Activated T-cell treated with anti-CD3 and anti-CD28 coated beads, Interleukin-2, amount 50 U/mL, for 72 hours (primary cell): ENCODE measurements around the gene ZDHHC24. TPM values are rescaled to one million over a fixed set of nuclear protein-coding genes. Genes with fewer than 3 reads are reported as not detected.
A peak's percentile ranks its signal among the peaks of the same experiment; 100 is the strongest.

Experiments used
- ATAC-seq, 2 donors: fragments of 150-1000 bp; cut with Tn5 transposase; replicated peaks in 1 of 2; 2 replicates each; pipeline ENCODE4 v1.10.0; 2021; ENCODE audit warnings: moderate library complexity in 2 of 2, mild to moderate bottlenecking in 1 of 2
- DNase-seq, 2 donors: peaks; one replicate each; pipeline ENCODE4 v3.0.0; 2021 to 2022; ENCODE audit warnings: mixed read lengths in 1 of 2
- H3K27ac Mint-ChIP-seq: one replicate; pipeline ENCODE4 v1.8.0; 2022; ENCODE audit warnings: mild to moderate bottlenecking, moderate library complexity, mixed read lengths
- H3K27me3 Mint-ChIP-seq: one replicate; pipeline ENCODE4 v1.8.0; 2022; ENCODE audit warnings: low read depth, mixed read lengths
- H3K36me3 Mint-ChIP-seq, 2 donors: one replicate each; pipeline ENCODE4 v1.8.0; 2022; ENCODE audit warnings: mixed read lengths in 2 of 2, mild to moderate bottlenecking in 1 of 2; ENCODE audit not compliant: insufficient read depth in 2 of 2
- H3K4me1 Mint-ChIP-seq: one replicate; pipeline ENCODE4 v1.8.0; 2022; ENCODE audit warnings: low read depth, mixed read lengths
- H3K4me3 Mint-ChIP-seq, 2 donors: one replicate each; pipeline ENCODE4 v1.8.0; 2022; ENCODE audit warnings: mild to moderate bottlenecking in 2 of 2, mixed read lengths in 2 of 2, moderate library complexity in 2 of 2
- H3K9me3 Mint-ChIP-seq, 2 donors: one replicate each; pipeline ENCODE4 v1.8.0; 2022; ENCODE audit warnings: mixed read lengths in 2 of 2
- total RNA-seq, 2 donors: library from RNA; stranded (reverse); gene quantifications; one replicate each; pipeline ENCODE4 v1.2.3, GENCODE V29; 2022

The ZDHHC24 gene
- total RNA-seq, 2 donors from 2014 or later = 19.8 to 22.0 TPM

DNA sequence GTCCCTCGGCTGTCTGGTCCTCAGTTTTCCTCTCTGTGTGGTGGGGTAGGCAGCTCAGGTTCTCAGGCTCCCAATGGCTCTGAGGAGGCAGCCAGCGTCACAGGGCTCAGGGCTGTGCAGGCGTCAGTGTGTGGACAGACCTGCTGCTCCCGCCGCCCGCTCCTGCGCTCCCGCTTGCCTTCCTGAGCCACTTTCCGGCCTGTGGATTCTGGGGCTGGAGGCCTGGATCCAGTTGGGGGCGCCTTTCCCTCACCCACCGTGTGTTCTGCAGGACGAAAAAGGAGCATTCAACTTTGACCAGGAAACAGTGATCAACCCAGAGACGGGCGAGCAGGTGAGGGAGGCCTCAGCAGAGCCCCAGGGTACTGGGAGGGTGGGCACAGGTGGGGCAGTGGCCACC is 50.9 kb downstream of the ZDHHC24 start:
- no peaks in the 10 kb centered on the region for H3K27me3 Mint-ChIP-seq
- H3K36me3 Mint-ChIP-seq = peaks cover 0 to 13% of the 10 kb centered on the region in 2 donors
- no peaks in the 10 kb centered on the region for H3K4me1 Mint-ChIP-seq
- H3K9me3 Mint-ChIP-seq = no peaks in the 10 kb centered on the region
- DNase-seq = no peak
- H3K4me3 Mint-ChIP-seq = no peak overlapping the region
- no peak overlapping the region for H3K27ac Mint-ChIP-seq
- no peak for ATAC-seq

DNA sequence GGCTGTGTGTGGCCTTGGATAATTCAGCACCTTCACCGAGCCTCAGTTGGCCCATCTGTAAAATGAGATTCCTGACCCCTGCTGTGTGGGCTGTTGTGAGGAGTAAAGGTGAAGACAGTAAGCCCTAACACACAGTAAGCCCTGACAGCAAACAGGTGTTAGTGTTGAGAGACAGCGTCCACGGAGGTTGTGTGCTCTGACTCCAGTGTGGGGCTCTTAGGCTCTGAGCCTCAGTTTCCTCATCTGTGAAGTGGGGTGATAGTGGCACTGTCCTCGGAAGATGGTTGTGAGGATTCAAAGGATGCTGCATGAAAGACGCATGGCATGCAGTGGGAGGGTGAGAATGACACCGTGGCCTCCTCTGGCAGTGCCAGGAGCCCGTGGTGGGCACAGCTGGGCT is 51.4 kb downstream of the ZDHHC24 start:
- H3K27ac Mint-ChIP-seq = no peak overlapping the region
- no peaks in the 10 kb centered on the region for H3K4me1 Mint-ChIP-seq
- H3K4me3 Mint-ChIP-seq = no peak overlapping the region
- H3K9me3 Mint-ChIP-seq = no peaks in the 10 kb centered on the region
- peaks cover 0 to 13% of the 10 kb centered on the region in 2 donors for H3K36me3 Mint-ChIP-seq
- ATAC-seq (no peak), DNase-seq (no peak)
- no peaks in the 10 kb centered on the region for H3K27me3 Mint-ChIP-seq

DNA sequence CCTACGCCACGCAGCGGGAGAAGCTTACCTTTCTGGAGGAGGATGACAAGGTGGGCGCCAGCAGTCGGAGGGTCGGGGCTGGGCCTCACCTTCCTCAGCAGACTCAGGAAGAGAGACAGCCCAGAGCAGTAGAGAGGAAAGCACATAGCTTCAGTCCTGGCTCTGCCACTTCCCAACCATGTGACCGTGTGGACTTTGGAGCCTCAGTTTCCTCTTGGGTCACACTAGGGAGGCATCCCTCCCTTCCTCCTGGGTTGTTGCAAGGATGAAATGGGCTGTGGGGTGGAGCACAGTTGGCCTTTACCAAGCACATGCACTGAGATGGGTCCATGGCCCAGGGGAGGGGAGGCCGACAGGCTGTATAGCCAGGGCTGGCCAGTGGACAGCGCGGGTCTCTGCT is 52.7 kb downstream of the ZDHHC24 start:
- peaks cover 0 to 14% of the 10 kb centered on the region in 2 donors for H3K36me3 Mint-ChIP-seq
- DNase-seq (no peak), ATAC-seq (no peak)
- no peaks in the 10 kb centered on the region for H3K9me3 Mint-ChIP-seq
- H3K27ac Mint-ChIP-seq = no peak overlapping the region
- H3K4me1 Mint-ChIP-seq = no peaks in the 10 kb centered on the region
- no peaks in the 10 kb centered on the region for H3K27me3 Mint-ChIP-seq
- H3K4me3 Mint-ChIP-seq = no peak overlapping the region

DNA sequence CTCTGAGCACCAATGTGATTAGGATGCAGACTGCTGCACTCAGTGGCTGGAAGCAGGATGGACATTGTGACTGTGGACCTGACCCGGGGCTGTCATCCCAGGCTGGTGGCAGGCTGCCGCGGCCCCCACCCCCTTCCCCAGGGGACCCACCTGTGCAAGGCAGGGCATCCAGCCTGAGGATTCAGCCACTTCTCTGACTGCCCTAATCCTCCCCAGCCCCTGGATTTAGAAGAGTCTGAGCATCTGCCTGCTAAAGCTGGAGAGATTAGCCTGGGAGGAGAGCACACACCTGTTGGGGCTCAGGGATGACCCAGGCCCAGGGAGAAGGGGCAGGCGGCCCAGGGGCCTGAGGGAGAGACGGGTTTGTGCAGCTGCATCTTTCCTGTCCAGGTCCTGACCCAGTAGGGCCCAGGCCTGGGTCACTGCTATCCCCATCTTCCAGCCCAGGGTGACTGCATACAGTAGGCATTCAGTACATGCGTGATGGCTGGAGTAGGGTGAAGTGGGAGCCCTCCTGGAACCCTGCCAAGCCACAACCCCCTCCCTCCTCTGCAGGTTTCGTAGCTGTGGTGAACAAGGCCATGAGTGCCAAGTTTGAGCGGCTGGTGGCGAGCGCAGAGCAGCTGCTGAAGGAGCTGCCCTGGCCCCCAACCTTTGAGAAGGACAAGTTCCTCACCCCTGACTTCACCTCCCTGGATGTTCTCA is 53.5 kb downstream of the ZDHHC24 start:
- ATAC-seq = no peak
- no peak overlapping the region for H3K4me3 Mint-ChIP-seq
- no peaks in the 10 kb centered on the region for H3K4me1 Mint-ChIP-seq
- no peaks in the 10 kb centered on the region for H3K27me3 Mint-ChIP-seq
- H3K27ac Mint-ChIP-seq = no peak overlapping the region
- no peaks in the 10 kb centered on the region for H3K9me3 Mint-ChIP-seq
- H3K36me3 Mint-ChIP-seq = peaks cover 0 to 16% of the 10 kb centered on the region in 2 donors
- no peak for DNase-seq

DNA sequence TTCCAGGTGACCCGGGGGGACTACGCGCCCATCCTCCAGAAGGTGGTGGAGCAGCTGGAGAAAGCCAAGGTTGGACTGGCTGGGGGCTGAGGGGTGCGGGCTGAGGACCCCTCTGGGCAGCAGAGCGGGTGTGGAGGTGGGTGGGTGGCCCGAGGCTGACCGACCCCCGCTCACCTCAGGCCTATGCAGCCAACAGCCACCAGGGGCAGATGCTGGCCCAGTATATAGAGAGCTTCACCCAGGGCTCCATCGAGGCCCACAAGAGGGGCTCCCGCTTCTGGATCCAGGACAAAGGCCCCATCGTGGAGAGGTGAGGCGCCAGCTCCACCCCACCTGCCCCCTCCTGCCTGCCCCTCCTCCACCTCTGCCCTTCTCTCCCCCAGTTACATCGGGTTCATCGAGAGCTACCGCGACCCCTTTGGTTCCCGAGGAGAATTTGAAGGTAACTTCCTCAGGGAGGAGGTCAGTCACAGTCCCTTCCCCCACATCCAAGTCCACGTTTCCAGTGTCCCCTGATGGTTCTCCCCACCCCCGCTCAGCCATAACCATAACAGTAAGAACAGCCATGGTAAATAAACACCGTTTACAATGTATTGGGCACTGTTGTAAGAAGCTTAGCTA is 54.4 kb downstream of the ZDHHC24 start:
- Mint-ChIP-seq H3K4me1 (no peaks in the 10 kb centered on the region), H3K4me3 (no peak overlapping the region), H3K27ac (no peak overlapping the region), H3K36me3 (peaks cover 0 to 12% of the 10 kb centered on the region in 2 donors), H3K9me3 (no peaks in the 10 kb centered on the region), H3K27me3 (no peaks in the 10 kb centered on the region)
- ATAC-seq = no peak
- DNase-seq = no peak

DNA sequence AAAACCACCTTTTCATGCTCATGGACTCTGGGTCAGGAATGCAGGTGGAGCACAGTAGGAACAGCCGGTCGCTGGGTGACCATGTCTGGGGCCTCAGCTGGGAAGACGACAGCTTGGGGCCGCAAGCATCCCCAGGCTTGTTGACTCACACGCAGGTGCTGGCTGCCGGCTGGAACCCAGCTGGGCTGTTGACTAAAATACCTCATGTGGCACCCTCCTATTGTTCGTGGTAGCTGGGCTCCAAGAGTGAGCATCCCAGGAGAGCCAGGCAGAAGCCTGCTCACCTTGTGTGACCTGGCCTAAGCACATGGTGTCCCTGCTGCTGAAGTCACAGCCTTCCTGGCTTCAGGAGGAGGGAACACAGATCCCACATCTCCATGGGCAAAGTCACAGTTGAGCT is 56.2 kb downstream of the ZDHHC24 start:
- no peak for DNase-seq
- Mint-ChIP-seq H3K9me3 (no peaks in the 10 kb centered on the region), H3K27ac (no peak overlapping the region), H3K4me1 (no peaks in the 10 kb centered on the region), H3K36me3 (peaks cover 0 to 16% of the 10 kb centered on the region in 2 donors), H3K27me3 (no peaks in the 10 kb centered on the region), H3K4me3 (no peak overlapping the region)
- ATAC-seq = no peak

DNA sequence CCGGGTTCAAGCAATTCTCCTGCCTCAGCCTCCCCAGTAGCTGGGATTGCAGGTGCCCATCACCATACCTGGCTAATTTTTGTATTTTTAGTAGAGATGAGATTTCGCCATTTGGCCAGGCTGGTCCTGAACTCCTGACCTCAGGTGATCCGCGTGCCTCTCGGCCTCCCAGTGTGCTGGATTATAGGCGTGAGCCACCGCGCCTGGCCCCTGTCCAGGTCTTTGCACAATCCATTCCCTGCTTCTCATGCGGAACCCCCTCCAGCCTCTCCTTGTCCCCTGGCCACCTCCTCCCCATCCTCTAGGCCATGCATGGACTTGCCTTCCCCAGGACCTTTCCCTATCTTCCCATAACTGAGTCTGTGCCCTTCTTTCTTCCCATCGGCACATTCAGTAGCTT is 56.9 kb downstream of the ZDHHC24 start:
- Mint-ChIP-seq H3K9me3 (no peaks in the 10 kb centered on the region), H3K4me1 (no peaks in the 10 kb centered on the region), H3K36me3 (peaks cover 0 to 16% of the 10 kb centered on the region in 2 donors), H3K27me3 (no peaks in the 10 kb centered on the region), H3K4me3 (no peak overlapping the region), H3K27ac (no peak overlapping the region)
- DNase-seq (no peak), ATAC-seq (no peak)

DNA sequence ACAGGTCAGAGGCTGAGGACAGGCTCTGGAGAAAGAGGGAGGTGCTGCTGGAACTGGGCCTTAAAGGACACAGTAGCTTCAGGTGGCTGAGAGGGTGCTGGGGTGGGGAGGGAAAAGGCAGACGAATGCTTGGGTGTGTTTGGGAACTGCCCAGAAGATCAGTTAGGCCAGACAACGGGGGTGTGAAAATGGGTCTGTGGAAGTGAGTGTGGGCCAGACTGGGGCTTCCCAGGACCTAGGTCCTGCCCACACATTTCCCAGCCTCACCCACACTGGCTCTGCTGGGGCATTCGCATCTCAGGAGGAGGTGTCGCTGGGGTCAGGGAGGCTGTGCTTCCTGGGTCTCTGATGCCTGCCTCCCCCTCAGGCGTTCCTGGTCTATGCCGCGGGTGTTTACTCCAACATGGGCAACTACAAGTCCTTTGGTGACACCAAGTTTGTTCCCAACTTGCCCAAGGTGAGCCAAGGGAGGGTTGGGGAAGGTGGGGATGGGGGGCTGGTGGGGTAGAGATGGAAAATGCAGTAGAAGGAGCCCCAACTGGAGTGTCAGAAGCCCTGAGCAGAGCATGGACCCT is 61.0 kb downstream of the ZDHHC24 start:
- no peak for DNase-seq
- H3K4me3 Mint-ChIP-seq = no peak overlapping the region
- ATAC-seq = no peak
- H3K4me1 Mint-ChIP-seq = peaks cover 8% of the 10 kb centered on the region
- H3K36me3 Mint-ChIP-seq = peaks cover 0 to 11% of the 10 kb centered on the region in 2 donors
- no peaks in the 10 kb centered on the region for H3K27me3 Mint-ChIP-seq
- no peak overlapping the region for H3K27ac Mint-ChIP-seq
- H3K9me3 Mint-ChIP-seq = no peaks in the 10 kb centered on the region

DNA sequence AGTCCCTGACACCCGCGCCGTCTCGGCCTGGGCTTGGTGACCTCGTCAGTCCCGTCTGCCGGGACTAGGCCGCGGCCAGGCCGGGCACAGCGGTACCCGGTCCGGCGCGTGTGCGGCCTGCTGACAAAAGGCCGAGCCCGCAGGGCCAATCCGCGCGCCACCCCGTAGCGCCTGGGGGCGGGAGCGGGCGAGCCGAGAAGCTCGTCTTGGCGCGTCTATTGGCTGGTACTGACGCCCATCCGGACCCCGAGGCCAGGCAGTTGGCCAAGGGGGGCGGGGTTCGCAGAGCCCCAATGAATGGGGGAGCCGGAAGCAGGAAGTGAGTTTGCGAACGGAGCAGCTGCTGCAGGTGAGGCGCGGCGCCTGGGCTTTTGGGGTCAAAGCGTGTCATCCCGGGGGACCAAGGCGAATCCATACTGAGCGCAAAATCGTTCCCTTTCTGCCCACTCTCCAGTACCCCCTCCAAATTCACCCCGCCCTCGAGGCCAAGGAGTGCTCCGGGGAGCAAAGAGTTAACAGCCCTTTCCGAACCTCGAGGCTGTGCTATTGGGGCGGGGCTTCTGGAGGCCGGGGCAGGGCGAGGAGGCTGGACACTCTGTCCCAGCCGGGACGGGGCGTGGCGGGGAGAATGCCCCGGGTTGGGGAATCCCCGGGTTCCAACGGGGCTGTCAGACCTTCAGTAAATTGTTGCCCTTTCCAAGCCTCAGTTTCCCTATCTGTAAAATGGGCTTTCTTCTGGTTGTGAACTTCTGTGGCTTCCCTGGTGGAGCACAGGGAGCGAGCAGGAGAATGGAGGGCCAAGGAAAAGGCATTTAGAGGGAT is 65.5 kb downstream of the ZDHHC24 start, which contains the start of gene DPP3:
DPP3 (plus strand) TSS at position 318 of the 822 bp plus-strand sequence. CDS start 1,767 bp downstream, outside the sequence.
- Mint-ChIP-seq H3K4me1 (peaks cover 20% of the 10 kb centered on the region), H3K36me3 (no peaks in the 10 kb centered on the region)

DNA sequence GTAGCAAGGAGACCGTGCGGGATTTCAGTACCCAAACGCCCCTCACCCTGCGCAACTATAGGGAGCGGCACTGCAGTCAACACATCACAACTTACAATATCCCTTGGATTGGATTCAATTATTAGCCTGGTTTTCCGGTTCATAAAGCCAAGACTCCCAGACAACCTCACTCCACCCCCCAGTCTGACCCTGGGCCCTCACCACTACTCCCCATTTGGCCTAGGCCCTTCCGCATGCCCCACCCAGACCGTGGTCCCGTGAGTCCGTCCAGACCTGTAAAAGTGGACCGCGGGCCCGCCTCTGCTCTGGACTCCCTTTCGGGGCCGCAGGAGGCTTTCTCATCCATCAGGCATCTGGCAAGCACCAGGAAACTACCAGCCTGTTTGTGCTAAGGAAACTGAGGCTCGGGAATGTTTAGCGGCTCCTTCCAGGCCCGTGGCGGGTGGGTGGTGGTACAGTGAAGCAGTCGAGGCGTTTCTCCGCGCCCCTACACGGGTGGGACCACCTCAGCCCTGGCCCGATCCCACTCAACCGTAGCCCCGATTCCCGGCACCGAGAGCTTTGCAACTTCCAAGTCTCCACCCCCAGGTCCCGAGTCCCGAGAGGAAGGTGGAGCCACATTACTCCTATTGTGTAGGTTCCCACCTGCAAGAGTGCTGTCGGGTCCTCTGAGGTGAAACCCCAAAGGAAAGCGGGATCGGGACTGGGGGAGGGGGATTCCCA is 66.3 kb downstream of the ZDHHC24 start:
- ATAC-seq (peak in 1 of 2 donors; percentile 1), DNase-seq (peak in 1 of 2 donors; percentile 16)
- Mint-ChIP-seq H3K9me3 (no peaks in the 10 kb centered on the region), H3K4me3 (peak overlapping the region; percentile 91 to 94), H3K27ac (peak overlapping the region; percentile 68), H3K4me1 (peaks cover 20% of the 10 kb centered on the region), H3K27me3 (no peaks in the 10 kb centered on the region), H3K36me3 (no peaks in the 10 kb centered on the region)

More for the DNA sequence above, 65.5 kb downstream of the ZDHHC24 start, which contains the start of gene DPP3:
- Mint-ChIP-seq H3K27ac (peak within 1 kb of the TSS; percentile 76), H3K4me3 (peak within 1 kb of the TSS; percentile 91 to 94), H3K9me3 (no peaks in the 10 kb centered on the region), H3K27me3 (no peaks in the 10 kb centered on the region)
- DNase-seq (peak; percentile 98 to 99), ATAC-seq (peak; percentile 98)

DNA sequence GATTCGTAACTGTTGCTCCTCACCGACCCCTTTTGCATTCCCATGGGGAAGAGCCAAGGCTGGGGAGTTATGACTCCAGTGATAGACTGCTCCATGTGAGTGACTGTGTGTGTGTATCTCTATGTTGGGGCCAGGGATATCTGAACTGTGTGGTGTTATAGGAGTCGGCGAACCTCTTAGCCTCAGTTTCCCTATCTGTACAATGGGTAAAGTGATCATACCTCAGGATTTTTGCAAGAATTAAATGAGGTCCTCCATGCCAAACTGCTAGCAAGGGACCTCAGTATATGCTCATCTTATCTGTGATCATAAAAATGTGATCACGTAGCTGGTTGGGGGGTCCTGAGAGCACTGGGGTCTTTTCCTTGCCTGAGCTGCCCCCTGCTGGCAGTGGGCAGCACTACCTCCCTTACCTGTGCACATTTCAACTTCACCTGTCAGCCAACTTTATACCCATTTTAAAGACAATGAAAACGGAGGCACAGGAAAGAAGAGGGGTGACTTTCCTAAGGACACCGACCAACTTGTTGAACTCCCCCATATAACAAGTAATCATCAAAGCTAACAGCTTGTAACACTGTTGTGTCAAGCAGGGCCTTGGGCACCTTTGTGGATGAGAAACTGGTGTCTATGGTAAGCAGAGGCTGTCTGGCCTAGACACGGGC is 67.0 kb downstream of the ZDHHC24 start:
- H3K27me3 Mint-ChIP-seq = no peaks in the 10 kb centered on the region
- H3K9me3 Mint-ChIP-seq = no peaks in the 10 kb centered on the region

More for the DNA sequence above, 67.0 kb downstream of the ZDHHC24 start:
- peaks cover 20% of the 10 kb centered on the region for H3K4me1 Mint-ChIP-seq
- peak overlapping the region; percentile 54 for H3K27ac Mint-ChIP-seq
- DNase-seq = peak; percentile 34 to 49
- no peak for ATAC-seq
- no peaks in the 10 kb centered on the region for H3K36me3 Mint-ChIP-seq
- H3K4me3 Mint-ChIP-seq = peak overlapping the region; percentile 91 to 94
